SJCRH30 (cell line): Measurements from ENCODE around the gene TCIRG1. TPM values are rescaled to one million over a fixed set of nuclear protein-coding genes. Genes with fewer than 3 reads are reported as not detected.
A peak's percentile ranks its signal among the peaks of the same experiment; 100 is the strongest.

ENCODE experiments used
- DNase-seq, 2 experiments: peaks; one replicate each; pipeline ENCODE4 v3.0.0-alpha.2; 2015 to 2020
- H3K27ac ChIP-seq: fragments of 250-450 bp; sonication (Bioruptor Pico); 2 replicates; pipeline ENCODE4 v1.5.1; 2020; ENCODE audit warnings: mild to moderate bottlenecking, moderate library complexity
- H3K27me3 ChIP-seq: fragments of 250-450 bp; sonication (Bioruptor Pico); 2 replicates; pipeline ENCODE4 v1.5.1; 2020; ENCODE audit warnings: mild to moderate bottlenecking, moderate library complexity
- H3K36me3 ChIP-seq: fragments of 250-450 bp; sonication (Bioruptor Pico); 2 replicates; pipeline ENCODE4 v1.5.1; 2020; ENCODE audit warnings: mild to moderate bottlenecking, moderate library complexity
- H3K4me1 ChIP-seq: fragments of 250-450 bp; sonication (Bioruptor Pico); 2 replicates; pipeline ENCODE4 v1.5.1; 2020; ENCODE audit warnings: mild to moderate bottlenecking, moderate library complexity
- H3K4me3 ChIP-seq: fragments of 250-450 bp; sonication (Bioruptor Pico); 2 replicates; pipeline ENCODE4 v1.5.1; 2020; ENCODE audit warnings: mild to moderate bottlenecking, moderate library complexity
- H3K9me3 ChIP-seq: fragments of 250-450 bp; sonication (Bioruptor Pico); replicated peaks from 2 replicates; pipeline ENCODE4 v1.5.1; 2020; ENCODE audit warnings: mild to moderate bottlenecking, moderate library complexity
- total RNA-seq: library from RNA; depleted of rRNA; stranded (reverse); fragments of >200 nt; shearing (Covaris generic); gene quantifications from 2 replicates; pipeline ENCODE4 v1.2.3, GENCODE V29; 2014

Gene TCIRG1
- total RNA-seq, 1 experiment from 2014 or later, result 6.1 TPM

GRCh38 chr11:68036141-68036716 is 2.6 kb upstream of the TCIRG1 start:
- no peak overlapping the region for H3K4me3 ChIP-seq
- H3K36me3 ChIP-seq, result no peaks in the 10 kb centered on the region; the same call in 1 of the 2 replicates
- peaks cover 9% of the 10 kb centered on the region for H3K4me1 ChIP-seq
- H3K9me3 ChIP-seq, result no peaks in the 10 kb centered on the region
- H3K27ac ChIP-seq, result no peak overlapping the region
- DNase-seq, result no peak
- H3K27me3 ChIP-seq, result no peaks in the 10 kb centered on the region

- no peak for DNase-seq
- Histone ChIP-seq H3K27ac (no peak overlapping the region), H3K4me3 (no peak overlapping the region), H3K36me3 (no peaks in the 10 kb centered on the region; the same call in 1 of the 2 replicates), H3K27me3 (no peaks in the 10 kb centered on the region), H3K4me1 (peaks cover 9% of the 10 kb centered on the region), H3K9me3 (no peaks in the 10 kb centered on the region)
Observed at GRCh38 chr11:68036717-68037239, 2.0 kb upstream of the TCIRG1 start.

- Histone ChIP-seq H3K27me3 (no peaks in the 10 kb centered on the region), H3K9me3 (no peaks in the 10 kb centered on the region), H3K4me3 (no peak overlapping the region), H3K27ac (no peak overlapping the region), H3K36me3 (no peaks in the 10 kb centered on the region; the same call in 1 of the 2 replicates), H3K4me1 (peaks cover 10% of the 10 kb centered on the region)
- DNase-seq, result no peak
Observed at GRCh38 chr11:68037411-68038225, 1.2 kb upstream of the TCIRG1 start.

- Histone ChIP-seq H3K27ac (no peak overlapping the region), H3K9me3 (no peaks in the 10 kb centered on the region), H3K27me3 (no peaks in the 10 kb centered on the region), H3K4me3 (no peak overlapping the region), H3K4me1 (peaks cover 16% of the 10 kb centered on the region), H3K36me3 (no peaks in the 10 kb centered on the region; the same call in 1 of the 2 replicates)
- peak; percentile 50 to 59 for DNase-seq
Observed at GRCh38 chr11:68038226-68038717, 553 bp upstream of the TCIRG1 start.

- H3K4me1 ChIP-seq, result peaks cover 16% of the 10 kb centered on the region
- H3K36me3 ChIP-seq, result no peaks in the 10 kb centered on the region
Observed at GRCh38 chr11:68039526-68040086, 781 bp downstream of the TCIRG1 start.

GRCh38 chr11:68040101-68040956 is 1.5 kb downstream of the TCIRG1 start:
- peak overlapping the region; percentile 43 for H3K27ac ChIP-seq
- H3K27me3 ChIP-seq, result no peaks in the 10 kb centered on the region
- peak; percentile 63 to 70 for DNase-seq
- H3K9me3 ChIP-seq, result no peaks in the 10 kb centered on the region
- peaks cover 16% of the 10 kb centered on the region for H3K4me1 ChIP-seq
- H3K4me3 ChIP-seq, result peak overlapping the region; percentile 59
- H3K36me3 ChIP-seq, result no peaks in the 10 kb centered on the region

More at GRCh38 chr11:68039526-68040086, 781 bp downstream of the TCIRG1 start:
- no peak for DNase-seq
- Histone ChIP-seq H3K9me3 (no peaks in the 10 kb centered on the region), H3K27me3 (no peaks in the 10 kb centered on the region), H3K4me3 (no peak overlapping the region), H3K27ac (no peak overlapping the region)

GRCh38 chr11:68040957-68041591 is 2.2 kb downstream of the TCIRG1 start:
- Histone ChIP-seq H3K27ac (peak overlapping the region; percentile 43), H3K36me3 (no peaks in the 10 kb centered on the region), H3K9me3 (no peaks in the 10 kb centered on the region), H3K27me3 (no peaks in the 10 kb centered on the region), H3K4me3 (peak overlapping the region; percentile 59), H3K4me1 (peaks cover 16% of the 10 kb centered on the region)
- DNase-seq, result no peak

- H3K27ac ChIP-seq, result no peak overlapping the region
Observed at GRCh38 chr11:68041617-68042218, 2.9 kb downstream of the TCIRG1 start.

GRCh38 chr11:68042219-68043028 is 3.6 kb downstream of the TCIRG1 start:
- Histone ChIP-seq H3K27me3 (no peaks in the 10 kb centered on the region), H3K36me3 (no peaks in the 10 kb centered on the region), H3K9me3 (no peaks in the 10 kb centered on the region), H3K4me3 (peak overlapping the region; percentile 55), H3K4me1 (peaks cover 16% of the 10 kb centered on the region), H3K27ac (no peak overlapping the region)
- no peak for DNase-seq

More at GRCh38 chr11:68041617-68042218, 2.9 kb downstream of the TCIRG1 start:
- no peaks in the 10 kb centered on the region for H3K9me3 ChIP-seq
- no peaks in the 10 kb centered on the region for H3K36me3 ChIP-seq
- no peaks in the 10 kb centered on the region for H3K27me3 ChIP-seq
- no peak overlapping the region for H3K4me3 ChIP-seq
- DNase-seq, result no peak
- H3K4me1 ChIP-seq, result peaks cover 16% of the 10 kb centered on the region

GRCh38 chr11:68043029-68043348 is 4.2 kb downstream of the TCIRG1 start:
- Histone ChIP-seq H3K27ac (peak overlapping the region; percentile 51), H3K4me1 (peaks cover 14% of the 10 kb centered on the region), H3K4me3 (peak overlapping the region; percentile 55), H3K27me3 (no peaks in the 10 kb centered on the region), H3K36me3 (no peaks in the 10 kb centered on the region), H3K9me3 (no peaks in the 10 kb centered on the region)
- DNase-seq, result peak in 1 of 2 experiments; percentile 44

- no peaks in the 10 kb centered on the region for H3K9me3 ChIP-seq
- H3K27me3 ChIP-seq, result no peaks in the 10 kb centered on the region
- no peaks in the 10 kb centered on the region for H3K36me3 ChIP-seq
- DNase-seq, result peak; percentile 83 to 85
- H3K4me1 ChIP-seq, result peaks cover 8% of the 10 kb centered on the region
- H3K27ac ChIP-seq, result peak overlapping the region; percentile 51
- peak overlapping the region; percentile 55 for H3K4me3 ChIP-seq
Observed at GRCh38 chr11:68043349-68044144, 4.7 kb downstream of the TCIRG1 start.

GRCh38 chr11:68044145-68044813 is 5.5 kb downstream of the TCIRG1 start:
- Histone ChIP-seq H3K4me3 (peak overlapping the region; percentile 55), H3K27ac (no peak overlapping the region), H3K36me3 (no peaks in the 10 kb centered on the region), H3K4me1 (peaks cover 7% of the 10 kb centered on the region; the same call in 1 of the 2 replicates), H3K27me3 (no peaks in the 10 kb centered on the region), H3K9me3 (no peaks in the 10 kb centered on the region)
- DNase-seq, result no peak
